Measurements from ENCODE around the gene ACCS.

DNA sequence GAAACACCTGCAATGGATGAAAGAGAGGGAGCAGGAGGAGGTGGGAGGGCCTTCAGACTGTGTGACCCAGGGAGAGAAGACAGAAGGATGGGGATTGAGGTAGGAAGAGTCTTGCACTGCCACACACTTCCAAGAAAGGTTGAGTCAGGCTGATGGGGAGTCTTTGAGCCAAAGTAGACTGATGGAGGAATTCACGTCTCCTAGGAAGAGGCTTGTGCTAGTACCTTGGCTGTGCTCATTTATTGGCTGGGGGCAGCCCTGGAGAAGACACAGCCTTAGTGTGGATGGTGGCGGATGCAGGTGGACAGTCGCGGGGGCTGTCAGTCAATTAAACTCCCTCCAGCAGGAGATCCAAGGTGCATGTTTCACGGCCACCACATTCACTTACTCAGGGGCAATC is 34.5 kb upstream of the ACCS start:
- no peak for TF ChIP-seq JUN (IDR thresholded peaks at IDR 0.05; ENCODE audit: borderline replicate concordance, insufficient read depth, insufficient read length, low read depth)
- TF ChIP-seq GATA2 (IDR thresholded peaks at IDR 0.05; ENCODE audit: insufficient read depth, insufficient read length, low read depth, low read length) = no peak
- TF ChIP-seq, protein P1, sequence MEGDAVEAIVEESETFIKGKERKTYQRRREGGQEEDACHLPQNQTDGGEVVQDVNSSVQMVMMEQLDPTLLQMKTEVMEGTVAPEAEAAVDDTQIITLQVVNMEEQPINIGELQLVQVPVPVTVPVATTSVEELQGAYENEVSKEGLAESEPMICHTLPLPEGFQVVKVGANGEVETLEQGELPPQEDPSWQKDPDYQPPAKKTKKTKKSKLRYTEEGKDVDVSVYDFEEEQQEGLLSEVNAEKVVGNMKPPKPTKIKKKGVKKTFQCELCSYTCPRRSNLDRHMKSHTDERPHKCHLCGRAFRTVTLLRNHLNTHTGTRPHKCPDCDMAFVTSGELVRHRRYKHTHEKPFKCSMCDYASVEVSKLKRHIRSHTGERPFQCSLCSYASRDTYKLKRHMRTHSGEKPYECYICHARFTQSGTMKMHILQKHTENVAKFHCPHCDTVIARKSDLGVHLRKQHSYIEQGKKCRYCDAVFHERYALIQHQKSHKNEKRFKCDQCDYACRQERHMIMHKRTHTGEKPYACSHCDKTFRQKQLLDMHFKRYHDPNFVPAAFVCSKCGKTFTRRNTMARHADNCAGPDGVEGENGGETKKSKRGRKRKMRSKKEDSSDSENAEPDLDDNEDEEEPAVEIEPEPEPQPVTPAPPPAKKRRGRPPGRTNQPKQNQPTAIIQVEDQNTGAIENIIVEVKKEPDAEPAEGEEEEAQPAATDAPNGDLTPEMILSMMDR (IDR thresholded peaks at IDR 0.05; ENCODE audit: extremely low read depth in 1 of 2, insufficient read depth in 1 of 2, low read depth in 1 of 2, low read length in 2 of 2) = no peak
- no peak for TF ChIP-seq POLR2A (IDR thresholded peaks at IDR 0.05; ENCODE audit: low read depth, low read length)
- TF ChIP-seq, protein P2, sequence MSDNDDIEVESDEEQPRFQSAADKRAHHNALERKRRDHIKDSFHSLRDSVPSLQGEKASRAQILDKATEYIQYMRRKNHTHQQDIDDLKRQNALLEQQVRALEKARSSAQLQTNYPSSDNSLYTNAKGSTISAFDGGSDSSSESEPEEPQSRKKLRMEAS (IDR thresholded peaks at IDR 0.05; ENCODE audit: insufficient read depth, insufficient read length) = no peak
- TF ChIP-seq FOS (IDR thresholded peaks at IDR 0.05; ENCODE audit: borderline replicate concordance, insufficient read depth, low read length) = no peak
